SU-DHL-6 (cell line): ENCODE results near the gene FGD4.

ENCODE experiments used
- CTCF ChIP-seq: fragments of 200-600 bp; sonication (generic); IDR thresholded peaks from one replicate; pipeline ENCODE4 v1.5.1; 2017; ENCODE audit warnings: antibody characterized with exemption, mild to moderate bottlenecking, low read length, moderate library complexity; ENCODE audit not compliant: insufficient read depth, poor library complexity, severe bottlenecking
- EZH2phosphoT487 ChIP-seq: fragments of 200-600 bp; sonication (generic), shearing (Covaris generic); conservative IDR thresholded peaks from 2 replicates; pipeline ENCODE4 v1.6.1; 2018; ENCODE audit warnings: mild to moderate bottlenecking, antibody characterized with exemption, low read length, moderate library complexity, mixed read lengths

- TF ChIP-seq CTCF (no peak), EZH2phosphoT487 (no peak)
These were observed 135.3 kb downstream of the FGD4 start for GRCh38 chr12:32534698-32535097.
